GM18526 (cell line): Measurements from ENCODE around the gene SYNPO.

Experiments
- POLR2A ChIP-seq: IDR thresholded peaks from 3 replicates; pipeline ENCODE4 v1.6.1; 2011; ENCODE audit not compliant: insufficient read length; ENCODE audit errors: extremely low read depth

Gene SYNPO

GRCh38 chr5:150603491-150603890 is 37.0 kb upstream of the SYNPO start:
- no peak for TF ChIP-seq POLR2A

GRCh38 chr5:150604010-150604409 is 36.5 kb upstream of the SYNPO start:
- TF ChIP-seq POLR2A = no peak

GRCh38 chr5:150604894-150605440 is 35.5 kb upstream of the SYNPO start:
- no peak for TF ChIP-seq POLR2A

- TF ChIP-seq POLR2A = no peak
Observed at GRCh38 chr5:150605546-150605945, 34.9 kb upstream of the SYNPO start.

GRCh38 chr5:150606476-150606875 is 34.0 kb upstream of the SYNPO start:
- TF ChIP-seq POLR2A = no peak

GRCh38 chr5:150607105-150607504 is 33.4 kb upstream of the SYNPO start:
- no peak for TF ChIP-seq POLR2A

GRCh38 chr5:150607991-150608390 is 32.5 kb upstream of the SYNPO start:
- TF ChIP-seq POLR2A = no peak

- no peak for TF ChIP-seq POLR2A
Observed at GRCh38 chr5:150608991-150609390, 31.5 kb upstream of the SYNPO start.

GRCh38 chr5:150609843-150610584 is 30.4 kb upstream of the SYNPO start:
- TF ChIP-seq POLR2A = no peak

- no peak for TF ChIP-seq POLR2A
Observed at GRCh38 chr5:150611026-150611425, 29.4 kb upstream of the SYNPO start.

GRCh38 chr5:150612405-150612804 is 28.1 kb upstream of the SYNPO start:
- no peak for TF ChIP-seq POLR2A

GRCh38 chr5:150612905-150613670 is 27.4 kb upstream of the SYNPO start:
- TF ChIP-seq POLR2A = no peak

- TF ChIP-seq POLR2A = no peak
Observed at GRCh38 chr5:150613991-150614660, 26.3 kb upstream of the SYNPO start.

- TF ChIP-seq POLR2A = no peak
Observed at GRCh38 chr5:150614661-150615060, 25.8 kb upstream of the SYNPO start.

GRCh38 chr5:150615141-150615699 is 25.2 kb upstream of the SYNPO start:
- TF ChIP-seq POLR2A = no peak
